ENCODE measurements around the gene TBC1D17. TPM values are rescaled to one million over a fixed set of nuclear protein-coding genes. Genes with fewer than 3 reads are reported as not detected.

The TBC1D17 gene
- polyA plus RNA-seq (ENCODE audit: insufficient read length): 39.7 TPM
- long read RNA-seq, donor 1, transcript TBC1D17-201 (17 exons, 2,366 nt): major isoform, 7 of 10 reads
- long read RNA-seq, donor 1, partial matches to known transcripts: 0 of 10 reads
- long read RNA-seq, donor 1, other reads (novel, unspliced or antisense): 0 of 10 reads
- long read RNA-seq, donor 2, partial matches to known transcripts: 0 of 2 reads
- long read RNA-seq, donor 2, other reads (novel, unspliced or antisense): 0 of 2 reads
- long read RNA-seq, donor 3, partial matches to known transcripts: 0 of 1 reads
- long read RNA-seq, donor 3, other reads (novel, unspliced or antisense): 0 of 1 reads
- long read RNA-seq, donor 4: 0 reads
- long read RNA-seq, donor 5, partial matches to known transcripts: 0 of 5 reads
- long read RNA-seq, donor 5, other reads (novel, unspliced or antisense): 0 of 5 reads
- long read RNA-seq, donor 6, partial matches to known transcripts: 0 of 5 reads
- long read RNA-seq, donor 6, other reads (novel, unspliced or antisense): 0 of 5 reads
- long read RNA-seq, donor 7, partial matches to known transcripts: 6 of 10 reads
- long read RNA-seq, donor 7, other reads (novel, unspliced or antisense): 0 of 10 reads
- long read RNA-seq, donor 8: 0 reads

DNA sequence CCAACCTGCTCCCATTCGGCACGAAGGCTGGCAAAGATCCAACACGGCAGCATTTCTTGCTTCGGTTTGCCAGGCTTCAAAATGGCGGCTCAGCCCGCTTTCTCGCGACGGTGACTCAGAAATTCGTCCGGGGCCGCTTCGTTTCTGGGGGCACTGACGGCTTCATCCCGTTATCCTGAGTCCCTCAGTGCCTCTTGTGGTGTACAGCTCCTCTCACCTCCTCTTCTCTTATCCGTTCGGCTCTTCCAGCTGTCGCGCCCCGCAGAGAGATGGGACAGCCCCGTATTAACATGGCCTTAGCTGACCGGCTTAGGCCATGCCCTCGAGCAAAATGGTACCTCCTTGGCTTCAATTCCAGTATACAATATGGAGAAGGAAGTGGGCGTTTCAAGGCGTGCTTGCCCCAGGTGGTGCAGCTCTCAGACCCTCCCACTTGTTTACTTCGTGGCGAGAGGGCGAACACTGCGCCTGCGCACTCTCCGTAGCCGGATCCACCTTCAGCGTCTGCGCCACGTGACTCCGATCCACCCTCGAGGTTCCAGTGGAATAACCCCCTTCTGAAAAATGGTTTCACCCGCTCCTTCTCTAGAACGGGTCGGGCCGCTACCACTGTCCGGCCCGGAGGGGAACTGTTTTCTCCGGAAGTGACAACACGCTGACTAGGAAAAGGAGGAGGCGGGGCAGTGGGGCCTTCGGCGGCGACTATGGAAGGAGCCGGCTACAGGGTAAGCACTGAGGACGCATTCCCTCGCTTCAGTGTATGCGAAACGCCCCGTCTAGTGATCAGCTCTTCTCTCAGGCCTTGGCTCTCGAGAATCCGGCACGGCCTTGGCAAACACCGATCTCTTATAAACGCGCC lies at the start of gene TBC1D17, which contains the start of gene AKT1S1:
TSS of gene TBC1D17 (plus strand) at position 683 of the 859 bp plus-strand sequence. CDS start at position 705, 22 bp downstream.
TSS of gene AKT1S1 (minus strand) at position 336 of the 859 bp plus-strand sequence. CDS start 4,060 bp downstream, outside the sequence.
- peak; percentile 100 for DNase-seq

- DNase-seq: no peak
Measured at GRCh38 chr19:49829200-49829599, 48.3 kb upstream of the TBC1D17 start.

DNA sequence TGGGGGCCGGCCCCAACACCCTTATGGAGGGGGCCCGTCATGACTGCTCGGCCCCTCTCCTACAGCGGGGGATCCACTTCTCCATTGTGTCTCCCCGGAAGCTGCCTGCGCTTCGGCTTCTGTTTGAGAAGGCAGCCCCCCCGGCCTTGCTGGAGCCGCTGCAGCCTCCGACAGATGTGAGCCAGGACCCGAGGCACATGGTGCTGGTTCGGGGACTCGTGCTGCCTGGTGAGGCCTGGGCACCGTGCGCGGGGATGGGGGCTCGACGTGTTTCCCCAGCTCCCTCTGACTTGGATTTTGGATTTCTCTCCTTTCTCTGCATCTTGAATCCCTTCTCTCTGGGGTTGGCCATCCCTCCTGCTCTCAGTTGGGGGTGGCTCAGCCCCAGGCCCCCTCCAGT lies 47.8 kb upstream of the TBC1D17 start:
- DNase-seq: no peak

GRCh38 chr19:49830766-49831165 lies 46.7 kb upstream of the TBC1D17 start:
- DNase-seq: no peak

DNA sequence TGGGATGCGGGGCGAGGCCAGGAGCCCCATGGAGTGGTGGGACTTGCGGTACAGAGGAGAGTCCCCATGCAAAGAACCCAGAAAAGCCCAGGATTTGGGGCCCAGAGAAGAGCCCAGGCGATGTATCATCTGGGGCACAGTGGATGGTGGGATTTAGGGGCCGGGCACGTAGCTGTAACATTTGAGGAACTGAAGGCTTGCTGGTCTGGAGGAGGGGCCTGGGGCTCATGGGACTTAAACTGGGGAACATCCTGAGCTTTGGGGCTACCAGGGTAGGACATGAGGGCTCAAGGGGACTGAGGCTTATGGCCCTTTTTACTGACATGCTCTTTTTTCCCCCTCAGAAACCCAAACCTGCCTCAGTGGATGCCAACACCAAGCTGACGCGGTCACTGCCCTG lies 45.9 kb upstream of the TBC1D17 start:
- no peak for DNase-seq

- DNase-seq: no peak
Measured at GRCh38 chr19:49832556-49832955, 44.9 kb upstream of the TBC1D17 start.

DNA sequence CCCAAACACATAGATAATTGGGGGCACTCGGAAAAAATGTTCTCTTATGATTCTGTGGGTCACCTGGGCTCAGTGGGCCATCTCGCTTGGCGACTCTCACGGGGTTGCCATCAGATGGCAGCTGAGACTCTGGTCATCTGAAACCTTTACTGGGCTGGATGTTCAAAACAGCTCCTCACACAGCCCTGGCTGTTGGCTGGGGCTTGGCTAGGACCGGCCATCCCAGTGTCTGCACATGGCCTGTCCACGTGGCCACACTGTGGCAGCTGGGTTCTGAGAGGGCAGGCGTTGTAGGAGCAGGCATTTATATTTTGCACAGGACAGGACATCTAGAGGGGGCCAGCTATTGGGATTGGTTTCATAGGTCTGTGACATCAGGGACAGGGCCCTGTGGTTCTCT lies 43.9 kb upstream of the TBC1D17 start:
- no peak for DNase-seq

DNA sequence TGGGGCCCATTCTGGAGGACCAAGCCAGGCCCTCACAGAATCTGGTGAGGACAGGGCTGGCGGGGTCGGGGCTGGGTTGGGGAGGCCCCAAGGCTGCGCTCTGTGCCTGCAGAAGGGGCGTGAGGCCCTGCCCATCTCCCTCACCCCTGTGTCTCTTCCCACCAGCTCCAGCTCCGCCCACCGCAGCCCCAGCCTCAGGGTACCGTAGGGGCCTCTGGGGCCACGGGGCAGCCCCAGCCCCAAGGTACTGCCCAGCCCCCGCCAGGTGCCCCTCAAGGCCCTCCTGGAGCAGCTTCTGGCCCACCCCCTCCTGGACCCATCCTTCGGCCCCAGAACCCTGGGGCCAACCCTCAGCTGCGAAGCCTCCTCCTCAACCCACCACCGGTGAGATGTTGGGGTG lies 41.9 kb upstream of the TBC1D17 start:
- DNase-seq: no peak

DNA sequence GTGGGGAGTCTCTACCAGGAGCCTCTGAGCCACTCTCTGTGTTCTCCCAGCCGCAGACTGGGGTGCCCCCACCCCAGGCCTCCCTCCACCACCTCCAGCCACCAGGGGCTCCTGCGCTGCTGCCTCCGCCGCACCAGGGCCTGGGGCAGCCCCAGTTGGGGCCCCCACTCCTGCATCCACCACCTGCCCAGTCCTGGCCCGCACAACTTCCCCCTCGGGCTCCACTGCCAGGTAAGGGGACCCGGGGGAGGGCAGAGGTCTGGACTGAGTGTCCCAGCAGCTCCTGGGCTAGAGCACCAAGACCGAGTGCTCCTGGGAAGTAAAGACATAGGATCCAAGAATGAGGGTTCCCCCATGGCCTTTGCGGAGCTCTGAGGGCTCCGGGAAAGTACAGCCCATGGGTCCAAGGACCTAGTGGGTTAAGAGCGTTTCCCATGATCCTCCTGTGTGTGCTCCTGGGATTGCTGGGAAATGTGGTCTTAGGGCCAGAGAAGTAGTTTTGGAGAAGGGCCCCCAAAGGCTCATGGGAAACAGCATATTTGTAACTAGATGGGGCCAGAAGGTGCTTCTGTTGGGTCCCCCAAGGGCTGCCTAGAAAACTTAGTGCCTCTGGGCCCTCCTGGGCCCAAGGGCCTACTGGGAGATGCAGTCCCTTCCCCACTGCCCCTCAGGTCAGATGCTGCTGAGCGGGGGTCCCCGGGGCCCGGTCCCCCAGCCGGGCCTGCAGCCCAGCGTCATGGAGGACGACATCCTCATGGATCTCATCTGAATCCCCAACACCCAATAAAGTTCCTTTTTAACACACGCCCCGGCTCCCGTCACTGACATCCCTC lies 41.1 kb upstream of the TBC1D17 start:
- no peak for DNase-seq

DNA sequence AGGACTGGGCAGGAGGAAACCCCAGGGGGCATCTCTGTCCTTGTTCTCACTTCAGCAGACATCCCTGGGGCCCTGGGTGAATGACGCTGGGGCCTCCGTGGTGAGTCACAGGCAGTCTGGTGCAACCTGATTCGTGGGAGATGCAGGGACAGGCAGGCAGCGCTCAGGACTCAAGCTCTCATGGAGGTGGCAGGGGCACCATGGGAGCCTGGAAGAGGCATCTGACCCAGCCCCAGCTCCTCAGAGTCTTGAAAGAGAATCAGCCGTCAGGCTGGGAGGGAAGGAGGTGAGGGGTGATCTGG lies 40.5 kb upstream of the TBC1D17 start:
- DNase-seq: no peak

DNA sequence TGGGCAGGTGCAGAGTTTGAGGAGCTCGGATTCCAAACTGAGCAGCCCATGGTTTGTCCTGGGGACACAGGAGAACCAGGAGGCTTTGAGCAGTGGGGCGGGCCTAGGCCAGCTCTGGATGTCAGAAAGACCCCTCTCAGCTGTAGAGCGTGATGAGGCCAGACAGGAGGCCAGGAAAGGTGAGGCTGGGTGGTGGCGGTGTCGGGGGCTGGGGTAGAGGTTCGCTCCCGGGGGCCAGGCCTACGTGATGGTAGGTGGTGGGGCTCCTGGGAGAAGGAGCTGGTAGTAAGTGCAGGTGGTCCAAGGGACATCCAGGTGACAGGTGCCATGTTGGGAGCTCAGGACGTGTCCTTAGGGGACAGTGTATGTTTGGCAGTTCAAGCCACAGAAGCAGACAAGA lies 40.1 kb upstream of the TBC1D17 start:
- DNase-seq: no peak

DNA sequence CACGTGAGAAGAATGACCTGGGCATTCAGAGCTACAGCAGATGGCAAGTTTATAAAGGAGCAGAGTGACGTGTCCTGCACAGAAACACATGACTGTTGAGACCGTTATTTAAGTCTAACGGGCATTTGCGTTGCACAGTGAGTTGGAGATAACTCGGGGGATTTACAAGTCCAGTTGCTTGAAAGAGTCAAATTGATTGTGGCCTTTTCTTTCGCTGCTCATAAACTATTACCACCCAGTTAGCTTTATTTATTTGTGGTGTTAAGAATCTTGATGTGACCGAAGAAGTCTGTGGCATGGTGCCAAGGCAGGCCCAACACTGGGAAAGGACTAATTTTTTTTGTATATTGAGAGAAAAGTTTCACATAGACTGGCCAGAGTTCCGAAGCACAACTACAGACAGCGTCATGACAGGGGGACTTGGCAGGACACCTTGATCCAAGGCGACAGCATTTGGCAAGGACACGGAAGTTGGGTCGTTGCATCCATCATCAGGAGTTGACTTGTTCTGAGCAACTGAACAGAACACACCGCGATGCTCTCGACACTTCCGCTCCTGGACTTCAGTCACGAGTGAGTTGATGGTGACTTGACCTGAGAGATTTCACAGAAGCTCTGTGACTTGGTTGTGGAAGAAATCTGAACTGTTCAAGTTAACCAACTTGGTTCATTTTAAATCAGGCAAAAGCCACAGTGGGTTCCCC lies 38.5 kb upstream of the TBC1D17 start:
- no peak for DNase-seq

DNA sequence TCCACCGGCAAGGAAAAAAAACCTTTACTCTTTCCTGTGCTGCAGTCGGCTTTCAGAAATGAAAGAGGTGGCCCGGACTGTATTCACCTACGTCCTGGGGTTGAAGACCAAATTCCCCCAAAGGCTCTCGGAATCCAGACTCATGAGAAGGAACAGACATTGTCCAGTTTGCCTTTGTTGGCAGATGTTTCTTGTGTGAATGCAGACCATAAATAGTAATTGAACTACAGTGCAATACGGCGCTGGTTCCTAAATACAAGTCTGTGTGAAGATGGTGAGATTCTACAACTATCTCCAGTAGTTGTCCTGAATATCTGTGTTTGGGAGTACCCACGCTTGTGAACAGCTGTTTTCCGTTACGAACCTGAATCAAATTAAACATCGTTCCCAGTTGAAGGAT lies 37.8 kb upstream of the TBC1D17 start:
- no peak for DNase-seq

DNA sequence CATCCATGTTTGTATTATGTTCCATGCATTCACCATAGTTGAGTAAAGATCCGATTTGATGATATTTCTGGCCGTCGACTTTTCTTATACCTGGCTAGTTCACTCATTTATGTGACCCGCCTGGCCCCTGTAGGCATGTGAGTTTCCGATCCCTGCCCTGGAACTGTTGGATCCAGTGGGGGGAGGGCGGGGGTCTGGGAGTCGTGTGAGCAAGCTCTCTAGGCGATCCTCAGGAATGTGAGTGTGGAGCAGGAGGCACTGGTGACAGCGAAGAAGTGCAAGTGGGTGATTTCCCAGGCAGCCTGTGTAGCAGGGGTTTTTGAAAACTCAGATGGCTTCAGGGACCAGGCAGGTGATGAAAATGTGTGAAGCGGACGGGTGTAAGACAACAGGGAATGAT lies 37.2 kb upstream of the TBC1D17 start:
- DNase-seq: no peak

DNA sequence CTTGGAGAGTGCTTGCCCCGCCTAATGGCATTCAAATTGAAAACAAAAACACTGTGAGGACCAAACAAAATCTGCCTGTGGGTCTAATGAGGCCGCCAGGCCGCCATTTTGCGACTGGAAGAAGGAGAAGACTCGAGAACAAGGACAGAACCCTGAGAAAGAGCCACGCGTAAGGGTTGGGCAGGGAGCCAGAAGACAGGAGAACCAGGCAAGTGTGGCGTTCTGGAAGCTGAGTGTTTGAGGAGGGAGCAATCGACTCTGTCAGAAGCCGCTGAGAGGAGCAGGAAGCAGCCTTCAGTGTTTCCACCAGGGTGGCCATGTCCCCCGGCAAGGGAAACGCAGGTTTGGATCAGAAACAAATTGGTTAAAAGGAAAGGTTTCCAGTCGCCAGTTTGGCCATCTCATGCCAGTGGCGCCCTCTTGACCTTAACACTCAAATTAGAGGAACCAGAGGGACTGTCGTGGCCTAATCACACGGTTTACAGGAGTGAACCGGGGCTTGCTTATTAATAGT lies 36.7 kb upstream of the TBC1D17 start:
- no peak for DNase-seq

GRCh38 chr19:49843265-49843664 lies 34.2 kb upstream of the TBC1D17 start:
- DNase-seq: no peak

GRCh38 chr19:49844138-49845095 lies 33.1 kb upstream of the TBC1D17 start:
- DNase-seq: no peak

GRCh38 chr19:49845414-49845813 lies 32.1 kb upstream of the TBC1D17 start:
- DNase-seq: no peak

GRCh38 chr19:49846408-49846807 lies 31.1 kb upstream of the TBC1D17 start:
- DNase-seq: no peak
